ENCODE data around the gene DZIP1.

DZIP1 gene

DNA sequence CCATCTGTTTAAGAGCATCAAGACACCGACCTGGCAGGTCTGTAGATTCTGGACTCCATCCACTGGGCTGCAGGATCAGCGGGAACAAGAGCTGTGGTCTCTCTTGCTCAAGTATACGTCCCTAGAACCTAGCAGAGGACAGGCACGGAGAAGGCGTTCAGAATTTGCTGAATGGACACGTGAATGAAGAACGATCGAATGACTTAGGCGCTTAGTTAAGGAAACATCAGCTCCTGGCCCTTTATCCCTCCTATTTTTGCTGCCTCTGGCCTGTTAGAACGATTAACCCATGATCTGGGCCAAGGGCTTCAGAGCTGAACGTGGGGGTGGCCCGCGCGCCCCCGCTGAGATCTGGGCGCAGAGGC lies 953 bp downstream of the DZIP1 start:
- Histone ChIP-seq H2AFZ (ENCODE audit: low read depth, low read length) (no peak overlapping the region), H4K20me1 (ENCODE audit: insufficient read depth, low read length) (no peaks in the 10 kb centered on the region), H3K27ac (ENCODE audit: low read length) (no peak overlapping the region), H3K36me3 (replicated peaks; ENCODE audit: low read depth, low read length) (no peaks in the 10 kb centered on the region), H3K9me3 (ENCODE audit: insufficient read depth, low read length) (no peaks in the 10 kb centered on the region), H3K9ac (ENCODE audit: low read length) (no peak overlapping the region), H3K79me2 (ENCODE audit: low read length) (no peaks in the 10 kb centered on the region), H3K27me3 (ENCODE audit: low read depth, low read length) (no peaks in the 10 kb centered on the region), H3K4me1 (ENCODE audit: low read length) (no peaks in the 10 kb centered on the region), H3K4me2 (ENCODE audit: low read length) (no peak overlapping the region), H3K4me3 (ENCODE audit: low read length) (no peak overlapping the region)
- no peak for TF ChIP-seq EZH2phosphoT487 (IDR thresholded peaks at IDR 0.05; ENCODE audit: low read depth)
- TF ChIP-seq CTCF (IDR thresholded peaks at IDR 0.05; ENCODE audit: low read depth, low read length) = no peak

- no peaks in the 10 kb centered on the region for H3K27me3 ChIP-seq (ENCODE audit: low read depth, low read length)
- H3K27ac ChIP-seq (ENCODE audit: low read length) = no peak overlapping the region
- H3K79me2 ChIP-seq (ENCODE audit: low read length) = no peaks in the 10 kb centered on the region
- no peak overlapping the region for H3K9ac ChIP-seq (ENCODE audit: low read length)
- H3K4me1 ChIP-seq (ENCODE audit: low read length) = no peaks in the 10 kb centered on the region
- no peaks in the 10 kb centered on the region for H3K36me3 ChIP-seq (replicated peaks; ENCODE audit: low read depth, low read length)
- H3K9me3 ChIP-seq (ENCODE audit: insufficient read depth, low read length) = no peaks in the 10 kb centered on the region
- no peak overlapping the region for H3K4me2 ChIP-seq (ENCODE audit: low read length)
- H3K4me3 ChIP-seq (ENCODE audit: low read length) = no peak overlapping the region
- H2AFZ ChIP-seq (ENCODE audit: low read depth, low read length) = no peak overlapping the region
- no peaks in the 10 kb centered on the region for H4K20me1 ChIP-seq (ENCODE audit: insufficient read depth, low read length)
- TF ChIP-seq EZH2phosphoT487 (IDR thresholded peaks at IDR 0.05; ENCODE audit: low read depth) (no peak), CTCF (IDR thresholded peaks at IDR 0.05; ENCODE audit: low read depth, low read length) (no peak)
Measured at GRCh38 chr13:95642999-95643398, 1.5 kb downstream of the DZIP1 start.

DNA sequence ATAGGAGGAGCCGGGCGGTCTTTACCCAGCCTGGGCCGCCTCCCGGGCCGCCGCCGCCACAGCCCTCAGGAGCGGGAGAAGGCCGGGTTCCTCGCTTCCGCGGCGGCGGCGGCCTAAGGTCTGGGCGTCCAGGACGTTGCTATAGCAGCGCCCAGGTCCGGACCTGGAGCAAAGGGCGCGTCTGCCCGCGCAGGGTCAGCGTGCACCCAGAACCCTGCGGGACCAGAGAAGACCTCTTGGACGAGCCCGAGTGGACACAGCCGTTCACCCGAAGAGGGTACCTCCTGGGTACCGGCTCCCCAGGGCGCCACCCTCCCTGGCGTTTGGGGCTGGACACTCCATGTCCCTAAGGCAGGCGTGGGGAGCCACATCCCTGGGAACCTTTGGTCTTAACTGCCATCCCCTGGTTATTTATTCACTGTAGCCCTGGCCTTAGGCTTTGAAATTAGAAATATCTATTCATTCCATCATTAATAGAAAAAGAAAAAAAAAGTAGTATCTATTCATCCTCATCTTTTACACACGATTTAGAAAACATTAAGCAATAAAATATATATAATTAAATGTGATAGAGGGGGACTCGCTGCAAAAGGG lies 2.4 kb downstream of the DZIP1 start:
- Histone ChIP-seq H3K4me2 (ENCODE audit: low read length) (no peak overlapping the region), H2AFZ (ENCODE audit: low read depth, low read length) (no peak overlapping the region), H3K36me3 (replicated peaks; ENCODE audit: low read depth, low read length) (no peaks in the 10 kb centered on the region), H3K9ac (ENCODE audit: low read length) (no peak overlapping the region), H3K4me1 (ENCODE audit: low read length) (no peaks in the 10 kb centered on the region), H3K27me3 (ENCODE audit: low read depth, low read length) (no peaks in the 10 kb centered on the region), H3K4me3 (ENCODE audit: low read length) (no peak overlapping the region), H4K20me1 (ENCODE audit: insufficient read depth, low read length) (no peaks in the 10 kb centered on the region), H3K27ac (ENCODE audit: low read length) (no peak overlapping the region), H3K79me2 (ENCODE audit: low read length) (no peaks in the 10 kb centered on the region), H3K9me3 (ENCODE audit: insufficient read depth, low read length) (no peaks in the 10 kb centered on the region)
- no peak for TF ChIP-seq EZH2phosphoT487 (IDR thresholded peaks at IDR 0.05; ENCODE audit: low read depth)
- no peak for TF ChIP-seq CTCF (IDR thresholded peaks at IDR 0.05; ENCODE audit: low read depth, low read length)

DNA sequence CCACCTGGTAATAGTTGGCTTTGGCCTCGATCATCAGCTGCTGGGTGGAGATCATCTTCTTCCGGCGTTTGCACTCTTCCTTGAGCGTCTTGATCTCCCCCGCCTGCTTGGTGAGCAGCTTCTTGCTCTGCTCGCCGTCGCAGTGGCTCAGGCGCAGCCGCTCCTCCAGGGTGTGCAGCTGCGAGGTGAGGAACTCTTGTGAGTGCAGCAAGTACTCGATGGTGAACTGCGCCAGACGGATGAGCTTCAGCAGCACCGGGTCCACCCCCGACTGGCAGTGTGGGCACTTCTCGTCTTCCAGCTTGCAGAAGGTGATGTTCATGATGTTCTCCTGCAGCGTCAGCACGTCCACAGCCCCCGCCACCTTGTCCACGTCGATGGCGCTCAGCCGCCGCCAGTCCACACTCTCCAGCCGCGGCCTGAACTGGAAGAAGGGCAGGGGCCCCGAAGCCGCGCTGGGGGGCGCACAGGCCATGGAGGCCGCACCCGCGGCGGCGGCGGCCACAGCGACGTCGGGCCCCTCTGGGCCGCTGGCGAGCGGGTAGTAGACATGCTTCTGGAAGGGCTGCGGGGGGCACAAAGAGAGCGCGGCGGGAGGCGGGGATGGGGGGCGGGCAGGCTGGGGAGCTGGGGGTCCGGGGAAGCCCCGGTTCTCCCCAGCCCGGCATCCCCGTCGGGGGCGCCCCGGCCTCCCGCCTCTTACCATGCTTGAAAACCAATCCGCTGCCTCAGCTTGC lies 3.0 kb downstream of the DZIP1 start:
- no peak for TF ChIP-seq EZH2phosphoT487 (IDR thresholded peaks at IDR 0.05; ENCODE audit: low read depth)
- no peak for TF ChIP-seq CTCF (IDR thresholded peaks at IDR 0.05; ENCODE audit: low read depth, low read length)
- H4K20me1 ChIP-seq (ENCODE audit: insufficient read depth, low read length) = no peaks in the 10 kb centered on the region
- no peaks in the 10 kb centered on the region for H3K27me3 ChIP-seq (ENCODE audit: low read depth, low read length)
- H3K4me3 ChIP-seq (ENCODE audit: low read length) = no peak overlapping the region
- no peak overlapping the region for H3K9ac ChIP-seq (ENCODE audit: low read length)
- no peaks in the 10 kb centered on the region for H3K79me2 ChIP-seq (ENCODE audit: low read length)
- H3K27ac ChIP-seq (ENCODE audit: low read length) = no peak overlapping the region
- H3K4me1 ChIP-seq (ENCODE audit: low read length) = no peaks in the 10 kb centered on the region
- H2AFZ ChIP-seq (ENCODE audit: low read depth, low read length) = no peak overlapping the region
- no peaks in the 10 kb centered on the region for H3K36me3 ChIP-seq (replicated peaks; ENCODE audit: low read depth, low read length)
- H3K9me3 ChIP-seq (ENCODE audit: insufficient read depth, low read length) = no peaks in the 10 kb centered on the region
- H3K4me2 ChIP-seq (ENCODE audit: low read length) = no peak overlapping the region
